Stomach (tissue), 9 donors: ENCODE data around the gene CLCNKB. TPM values are rescaled to one million over a fixed set of nuclear protein-coding genes. Genes with fewer than 3 reads are reported as not detected.

Experiments used
- DNase-seq, 2 donors: peaks; one replicate each; pipeline versions ENCODE4 v3.0.0 to v3.0.0-alpha.2; 2013 to 2019
- H3K27ac ChIP-seq, 5 donors: fragments of 200-600 bp in 4 of 5; sonication (generic) in 4 of 5; one replicate each; pipeline ENCODE4 v1.5.1; 2013 to 2019; ENCODE audit warnings: mild to moderate bottlenecking in 1 of 5, moderate library complexity in 1 of 5
- H3K27me3 ChIP-seq, 3 donors: fragments of 200-600 bp; sonication (generic); one replicate each; pipeline ENCODE4 v1.5.1; 2017 to 2019; ENCODE audit warnings: mixed run types in 1 of 3
- H3K36me3 ChIP-seq, 4 donors: fragments of 200-600 bp; sonication (generic); 1 replicate in 3 of 4; 2 replicates in 1 of 4; pipeline ENCODE4 v1.5.1; 2016 to 2019
- H3K4me1 ChIP-seq, 4 donors: fragments of 200-600 bp; sonication (generic); one replicate each; pipeline ENCODE4 v1.5.1; 2016 to 2019
- H3K4me3 ChIP-seq, 4 donors: fragments of 200-600 bp; sonication (generic) in 3 of 4; one replicate each; pipeline ENCODE4 v1.5.1; 2016 to 2019; ENCODE audit warnings: mild to moderate bottlenecking in 1 of 4
- H3K9me3 ChIP-seq, 4 donors: fragments of 200-600 bp; sonication (generic); one replicate each; pipeline ENCODE4 v1.5.1; 2016 to 2019
- EP300 ChIP-seq: sonication (generic); formaldehyde crosslinking; IDR thresholded peaks from one replicate; pipeline ENCODE4 v1.6.1; 2017; ENCODE audit warnings: antibody characterized with exemption
- POLR2A ChIP-seq, 4 donors: fragments of 450-650 bp; IDR thresholded peaks; one replicate each; pipeline ENCODE4 v1.6.1; 2016; ENCODE audit warnings: antibody characterized with exemption in 4 of 4, control low read depth in 2 of 4, mild to moderate bottlenecking in 1 of 4, moderate library complexity in 1 of 4
- POLR2AphosphoS5 ChIP-seq, 3 donors: sonication (generic); formaldehyde crosslinking; IDR thresholded peaks; one replicate each; pipeline ENCODE4 v1.6.1; 2016; ENCODE audit warnings: antibody characterized with exemption in 3 of 3
- WGBS, 5 donors: extraction: QIAGEN DNeasy Blood & Tissue Kit in 3 of 5; methylation state at CpG; one replicate each; pipeline versions ENCODE4 v1.1.5 to v1.1.7; 2013 to 2018; 5-methylcytosine and 5-hydroxymethylcytosine counted together
- intact Hi-C: fragments of 100-400 bp; cut with DNase I; formaldehyde crosslinking; loops from one replicate; pipeline ENCODE4 v1.15.1; 2023; ENCODE audit warnings: low total_unique reads
- polyA plus RNA-seq, 3 donors: library from polyadenylated mRNA; stranded (reverse); fragments of 200-250 nt; gene quantifications; one replicate each; pipeline ENCODE4 v1.2.3, GENCODE V29; 2013
- total RNA-seq, 5 donors: library from RNA; depleted of rRNA; stranded (reverse); fragments of >200 nt; gene quantifications; one replicate each; pipeline versions ENCODE4 v1.1.0 to v1.2.3, GENCODE V29; 2014 to 2016
- TF ChIP-seq, protein P1 (sequence below), 7 experiments: fragments of 450-650 bp in 4 of 7; fragments of 200-600 bp in 3 of 7; sonication (generic) in 3 of 7; IDR thresholded peaks; one replicate each; pipeline ENCODE4 v1.5.1; 2016 to 2019; ENCODE audit warnings: antibody characterized with exemption in 7 of 7, control low read depth in 2 of 7, mild to moderate bottlenecking in 1 of 7
- donor health status: healthy with polysubstance abuse.
- donor health status: Bipolar disorder and iron deficiency.
- donor health status: healthy.

Gene CLCNKB
- total and polyA plus RNA-seq, 8 donors: 0.19 to 0.92 (median 0.45) TPM; not detected in 4

DNA sequence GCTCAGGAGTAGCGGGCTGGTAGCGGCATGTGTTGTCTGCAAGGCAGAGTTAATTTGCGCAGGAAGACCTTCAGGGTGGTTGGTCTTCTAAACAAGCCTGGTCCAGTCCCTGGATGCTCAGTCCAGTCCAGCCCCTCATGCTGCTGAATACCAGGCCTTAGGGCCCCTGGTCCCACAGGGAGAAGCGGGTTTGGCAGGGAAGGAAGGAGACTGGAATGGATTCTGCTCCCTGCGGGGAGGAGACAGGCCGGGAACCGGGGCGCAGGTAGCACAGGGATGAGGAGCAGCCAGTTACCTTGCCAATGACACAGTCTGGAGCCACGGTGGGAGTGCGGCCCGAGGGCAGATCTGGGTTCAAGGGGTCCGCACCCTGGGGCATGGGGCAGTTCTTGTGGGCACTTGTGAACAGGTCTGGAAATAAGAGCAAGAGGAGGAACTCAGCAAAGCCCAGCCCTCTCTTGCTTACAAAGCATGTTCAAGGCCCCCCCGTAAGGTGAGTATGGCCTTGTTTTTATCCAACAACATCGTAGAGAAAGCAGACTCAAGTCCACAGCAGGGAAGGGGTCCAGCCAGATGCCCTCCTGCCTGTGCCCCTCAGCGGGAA is 19.7 kb downstream of the CLCNKB start:
- no peaks in the 10 kb centered on the region for H3K36me3 ChIP-seq
- no peak overlapping the region for H3K27ac ChIP-seq
- no peak for DNase-seq
- no peaks in the 10 kb centered on the region for H3K27me3 ChIP-seq
- intact Hi-C loops: no loop called here
- H3K4me1 ChIP-seq: peaks cover 13 to 24% (median 16%) of the 10 kb centered on the region in 4 donors
- no peaks in the 10 kb centered on the region for H3K9me3 ChIP-seq
- 92 to 95% (median 93%) methylated on average over 15 of the region's 15 CpGs for WGBS, 5 donors
- H3K4me3 ChIP-seq: no peak overlapping the region
- TF ChIP-seq, protein P1, sequence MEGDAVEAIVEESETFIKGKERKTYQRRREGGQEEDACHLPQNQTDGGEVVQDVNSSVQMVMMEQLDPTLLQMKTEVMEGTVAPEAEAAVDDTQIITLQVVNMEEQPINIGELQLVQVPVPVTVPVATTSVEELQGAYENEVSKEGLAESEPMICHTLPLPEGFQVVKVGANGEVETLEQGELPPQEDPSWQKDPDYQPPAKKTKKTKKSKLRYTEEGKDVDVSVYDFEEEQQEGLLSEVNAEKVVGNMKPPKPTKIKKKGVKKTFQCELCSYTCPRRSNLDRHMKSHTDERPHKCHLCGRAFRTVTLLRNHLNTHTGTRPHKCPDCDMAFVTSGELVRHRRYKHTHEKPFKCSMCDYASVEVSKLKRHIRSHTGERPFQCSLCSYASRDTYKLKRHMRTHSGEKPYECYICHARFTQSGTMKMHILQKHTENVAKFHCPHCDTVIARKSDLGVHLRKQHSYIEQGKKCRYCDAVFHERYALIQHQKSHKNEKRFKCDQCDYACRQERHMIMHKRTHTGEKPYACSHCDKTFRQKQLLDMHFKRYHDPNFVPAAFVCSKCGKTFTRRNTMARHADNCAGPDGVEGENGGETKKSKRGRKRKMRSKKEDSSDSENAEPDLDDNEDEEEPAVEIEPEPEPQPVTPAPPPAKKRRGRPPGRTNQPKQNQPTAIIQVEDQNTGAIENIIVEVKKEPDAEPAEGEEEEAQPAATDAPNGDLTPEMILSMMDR (IDR thresholded peaks at IDR 0.05): no peak
- no peak for TF ChIP-seq EP300
- TF ChIP-seq POLR2A (IDR thresholded peaks at IDR 0.05): no peak
- TF ChIP-seq POLR2AphosphoS5 (IDR thresholded peaks at IDR 0.05): no peak

DNA sequence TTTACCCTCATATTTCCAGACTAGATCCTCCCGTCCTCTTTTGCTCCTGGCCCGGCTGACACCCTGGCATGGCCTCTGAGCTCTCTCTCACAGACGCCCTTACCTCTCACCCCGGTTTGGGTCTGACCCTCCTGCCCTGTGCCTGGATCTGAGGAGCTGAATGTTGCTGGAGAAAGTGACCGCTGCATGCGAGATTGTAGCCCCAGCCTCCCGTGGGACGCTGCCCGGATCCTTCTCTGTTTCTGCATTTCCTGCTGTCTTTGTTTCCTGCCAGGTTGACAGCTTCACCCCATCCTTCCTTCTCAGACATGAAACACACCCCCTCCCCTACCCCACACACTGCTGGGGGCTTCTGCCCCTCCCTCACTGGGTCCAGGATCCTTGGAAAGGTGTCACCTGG is 20.3 kb downstream of the CLCNKB start:
- intact Hi-C loops: no loop called here
- Histone ChIP-seq H3K36me3 (no peaks in the 10 kb centered on the region), H3K27ac (no peak overlapping the region), H3K4me3 (no peak overlapping the region), H3K4me1 (peaks cover 16 to 29% (median 21%) of the 10 kb centered on the region in 4 donors), H3K9me3 (no peaks in the 10 kb centered on the region), H3K27me3 (no peaks in the 10 kb centered on the region)
- no peak for DNase-seq
- TF ChIP-seq POLR2A (IDR thresholded peaks at IDR 0.05) (no peak), EP300 (no peak), POLR2AphosphoS5 (IDR thresholded peaks at IDR 0.05) (no peak)
- TF ChIP-seq, protein P1 (IDR thresholded peaks at IDR 0.05): no peak
- WGBS, 5 donors: 62 to 72% (median 68%) methylated on average over 9 of the region's 9 CpGs

DNA sequence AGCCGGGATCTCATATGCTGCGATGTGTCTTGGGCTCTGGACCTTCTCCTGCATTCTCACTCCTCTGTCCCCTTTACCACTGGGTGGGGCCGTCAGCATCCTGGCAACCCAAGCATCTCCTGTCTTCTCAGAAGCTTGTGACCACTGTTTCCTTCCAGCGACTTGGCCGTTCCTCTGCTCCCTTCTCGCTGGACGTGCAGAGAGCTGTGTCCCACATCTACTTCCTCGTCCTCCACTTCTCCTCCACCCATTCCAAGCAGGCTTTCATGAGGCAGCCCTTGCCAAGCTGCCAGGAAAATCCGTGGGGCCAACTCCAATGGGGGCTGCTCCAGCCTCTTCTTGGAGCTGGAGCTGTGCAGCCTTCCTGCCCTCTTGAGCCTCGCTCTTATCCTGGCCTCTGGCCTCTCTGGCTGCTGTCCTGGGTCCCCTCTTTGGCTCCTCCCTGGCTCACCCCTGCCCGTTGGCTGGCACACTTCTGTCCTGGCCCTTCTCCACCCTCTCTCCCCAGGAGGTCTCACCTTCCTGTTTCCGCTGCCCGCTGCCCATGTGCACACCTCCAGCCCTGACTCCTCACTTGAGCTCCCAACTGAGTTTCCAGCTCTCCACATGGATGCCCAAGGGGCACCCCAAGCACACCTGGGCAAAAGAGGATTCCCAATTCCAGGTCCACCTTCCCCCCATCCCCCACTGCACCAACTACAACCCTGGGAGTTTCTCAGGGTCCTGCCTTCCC is 21.1 kb downstream of the CLCNKB start:
- no peaks in the 10 kb centered on the region for H3K36me3 ChIP-seq
- intact Hi-C loops: no loop called here
- H3K27ac ChIP-seq: no peak overlapping the region
- TF ChIP-seq, protein P1 (IDR thresholded peaks at IDR 0.05): no peak
- no peak for TF ChIP-seq EP300
- no peak for TF ChIP-seq POLR2A (IDR thresholded peaks at IDR 0.05)
- no peak for TF ChIP-seq POLR2AphosphoS5 (IDR thresholded peaks at IDR 0.05)
- DNase-seq: no peak
- 21 to 43% (median 34%) methylated on average over 13 of the region's 13 CpGs for WGBS, 5 donors
- no peaks in the 10 kb centered on the region for H3K27me3 ChIP-seq
- H3K4me3 ChIP-seq: no peak overlapping the region
- peaks cover 16 to 29% (median 22%) of the 10 kb centered on the region in 4 donors for H3K4me1 ChIP-seq
- no peaks in the 10 kb centered on the region for H3K9me3 ChIP-seq

DNA sequence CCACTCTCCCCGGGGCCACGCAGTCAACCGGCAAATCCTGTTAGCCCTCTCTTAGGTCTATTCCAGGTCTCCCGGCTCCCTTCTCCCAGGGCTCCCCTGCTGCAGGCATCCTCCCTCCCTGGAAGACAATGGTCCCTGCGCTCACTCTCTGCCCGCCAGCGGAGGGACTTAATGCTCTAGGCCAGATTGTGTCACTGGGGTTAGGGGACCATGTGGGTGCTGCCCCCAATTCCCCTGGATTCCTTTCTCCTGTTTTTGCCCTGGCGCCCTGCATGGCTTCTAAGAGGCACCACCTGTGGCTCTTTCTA is 21.6 kb downstream of the CLCNKB start:
- 71 to 76% (median 73%) methylated on average over 8 of the region's 8 CpGs for WGBS, 5 donors
- H3K27ac ChIP-seq: no peak overlapping the region
- peaks cover 16 to 29% (median 22%) of the 10 kb centered on the region in 4 donors for H3K4me1 ChIP-seq
- TF ChIP-seq POLR2A (IDR thresholded peaks at IDR 0.05) (no peak), EP300 (no peak), POLR2AphosphoS5 (IDR thresholded peaks at IDR 0.05) (no peak)
- no peaks in the 10 kb centered on the region for H3K27me3 ChIP-seq
- no peak for DNase-seq
- H3K9me3 ChIP-seq: no peaks in the 10 kb centered on the region
- no peak overlapping the region for H3K4me3 ChIP-seq
- no peaks in the 10 kb centered on the region for H3K36me3 ChIP-seq
- intact Hi-C loops: no loop called here

DNA sequence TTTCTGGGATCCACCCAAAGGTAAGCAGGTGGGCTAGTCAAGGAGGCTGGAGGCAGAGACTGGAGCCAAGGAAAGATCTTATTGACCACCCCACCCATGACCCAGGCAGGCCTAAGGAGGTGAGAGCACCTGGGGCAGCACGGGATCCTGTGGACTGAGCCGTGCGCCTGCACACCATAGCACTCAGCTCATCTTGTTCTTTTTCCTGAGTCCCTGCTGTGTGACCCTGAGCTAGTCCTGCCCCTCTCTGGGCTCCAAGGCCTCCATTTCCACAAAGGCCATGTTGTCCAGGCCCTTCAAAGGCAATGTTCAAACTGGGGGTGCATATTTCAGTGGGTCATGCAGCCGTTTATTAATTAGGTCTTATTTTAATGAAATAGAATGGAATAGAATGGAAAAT is 22.7 kb downstream of the CLCNKB start:
- DNase-seq: no peak
- TF ChIP-seq POLR2AphosphoS5 (IDR thresholded peaks at IDR 0.05): no peak
- TF ChIP-seq POLR2A (IDR thresholded peaks at IDR 0.05): no peak
- TF ChIP-seq, protein P1 (IDR thresholded peaks at IDR 0.05): no peak
- no peak for TF ChIP-seq EP300
- peaks cover 16 to 29% (median 22%) of the 10 kb centered on the region in 4 donors for H3K4me1 ChIP-seq
- no peaks in the 10 kb centered on the region for H3K9me3 ChIP-seq
- no peak overlapping the region for H3K27ac ChIP-seq
- H3K27me3 ChIP-seq: no peaks in the 10 kb centered on the region
- no peaks in the 10 kb centered on the region for H3K36me3 ChIP-seq
- 76 to 89% (median 83%) methylated on average over 3 to 4 of the region's 4 CpGs for WGBS, 5 donors
- intact Hi-C loops: no loop called here
- no peak overlapping the region for H3K4me3 ChIP-seq
